MCF 10A (cell line): Measurements from ENCODE around the gene ZNF26. TPM values are rescaled to one million over a fixed set of nuclear protein-coding genes. Genes with fewer than 3 reads are reported as not detected.

Experiments
- BruUV-seq: library from RNA; stranded (reverse); fragments of 400-500 nt; replicated peaks from 2 replicates; lab custom pipeline; 2021; lab: Mats Ljungman, UMichigan
- CTCF ChIA-PET: fragments of 300-600 bp; sonication (Branson Sonifier 250); formaldehyde crosslinking; extraction: SDS; loops from one replicate; lab custom pipeline; 2021; ENCODE audit warnings: antibody characterized with exemption, inconsistent platforms; lab: Yijun Ruan, JAX
- POLR2A ChIA-PET: fragments of 300-600, 350-650 bp; sonication (Branson Sonifier 250); formaldehyde crosslinking; extraction: SDS; loops from one replicate; lab custom pipeline; 2020; ENCODE audit warnings: antibody characterized with exemption, inconsistent platforms; lab: Yijun Ruan, JAX
- DNase-seq: peaks from one replicate; pipeline ENCODE4 v3.0.0-alpha.2; 2018; ENCODE audit not compliant: unreplicated experiment
- H3K27ac Mint-ChIP-seq: one replicate; pipeline ENCODE4 v1.8.0; 2022; ENCODE audit warnings: mild to moderate bottlenecking, low read depth, mixed read lengths; ENCODE audit not compliant: unreplicated experiment
- H3K27me3 Mint-ChIP-seq: one replicate; pipeline ENCODE4 v1.8.0; 2022; ENCODE audit warnings: mixed read lengths; ENCODE audit not compliant: insufficient read depth, unreplicated experiment
- H3K36me3 Mint-ChIP-seq: one replicate; pipeline ENCODE4 v1.8.0; 2022; ENCODE audit warnings: mild to moderate bottlenecking, moderate library complexity, mixed read lengths; ENCODE audit not compliant: insufficient read depth, unreplicated experiment
- H3K4me1 Mint-ChIP-seq: one replicate; pipeline ENCODE4 v1.8.0; 2022; ENCODE audit warnings: mixed read lengths; ENCODE audit not compliant: insufficient read depth, unreplicated experiment
- H3K4me3 Mint-ChIP-seq: one replicate; pipeline ENCODE4 v1.8.0; 2022; ENCODE audit warnings: mild to moderate bottlenecking, moderate library complexity, mixed read lengths; ENCODE audit not compliant: unreplicated experiment
- H3K9me3 Mint-ChIP-seq: one replicate; pipeline ENCODE4 v1.8.0; 2022; ENCODE audit warnings: mixed read lengths; ENCODE audit not compliant: unreplicated experiment
- intact Hi-C: fragments of 100-400 bp; cut with micrococcal nuclease; formaldehyde crosslinking; loops from 2 replicates; pipeline ENCODE4 v1.14.1; 2022
- total RNA-seq: library from RNA; stranded (reverse); gene quantifications from 2 replicates; pipeline ENCODE4 v1.2.3, GENCODE V29; 2022
- TF ChIP-seq, protein P1 (sequence below): fragments of 200-600 bp; IDR thresholded peaks from one replicate; pipeline ENCODE4 v1.8.0; 2022; ENCODE audit warnings: antibody characterized with exemption, mild to moderate bottlenecking; ENCODE audit not compliant: unreplicated experiment

Gene ZNF26
- total RNA-seq, 1 experiment from 2014 or later, result 18.7 TPM

GRCh38 chr12:133073836-133074235 lies 87.7 kb downstream of the ZNF26 start:
- CTCF ChIA-PET, result no interaction called here
- TF ChIP-seq, protein P1, sequence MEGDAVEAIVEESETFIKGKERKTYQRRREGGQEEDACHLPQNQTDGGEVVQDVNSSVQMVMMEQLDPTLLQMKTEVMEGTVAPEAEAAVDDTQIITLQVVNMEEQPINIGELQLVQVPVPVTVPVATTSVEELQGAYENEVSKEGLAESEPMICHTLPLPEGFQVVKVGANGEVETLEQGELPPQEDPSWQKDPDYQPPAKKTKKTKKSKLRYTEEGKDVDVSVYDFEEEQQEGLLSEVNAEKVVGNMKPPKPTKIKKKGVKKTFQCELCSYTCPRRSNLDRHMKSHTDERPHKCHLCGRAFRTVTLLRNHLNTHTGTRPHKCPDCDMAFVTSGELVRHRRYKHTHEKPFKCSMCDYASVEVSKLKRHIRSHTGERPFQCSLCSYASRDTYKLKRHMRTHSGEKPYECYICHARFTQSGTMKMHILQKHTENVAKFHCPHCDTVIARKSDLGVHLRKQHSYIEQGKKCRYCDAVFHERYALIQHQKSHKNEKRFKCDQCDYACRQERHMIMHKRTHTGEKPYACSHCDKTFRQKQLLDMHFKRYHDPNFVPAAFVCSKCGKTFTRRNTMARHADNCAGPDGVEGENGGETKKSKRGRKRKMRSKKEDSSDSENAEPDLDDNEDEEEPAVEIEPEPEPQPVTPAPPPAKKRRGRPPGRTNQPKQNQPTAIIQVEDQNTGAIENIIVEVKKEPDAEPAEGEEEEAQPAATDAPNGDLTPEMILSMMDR, result no peak
- POLR2A ChIA-PET, result no interaction called here
- Mint-ChIP-seq H3K27ac (no peak overlapping the region), H3K27me3 (no peaks in the 10 kb centered on the region), H3K4me3 (no peak overlapping the region), H3K9me3 (peaks cover 36% of the 10 kb centered on the region), H3K36me3 (peaks cover 6% of the 10 kb centered on the region), H3K4me1 (no peaks in the 10 kb centered on the region)
- DNase-seq, result no peak
- BruUV-seq, result no TSS peak
- intact Hi-C loops, result no loop called here

Other genes with a start within 250 kb of the ZNF26 start
- 111 and 142 TPM in 2 replicates for gene ANKLE2, start 224.5 kb upstream of the ZNF26 start, total RNA-seq
- 94.9 and 116 TPM in 2 replicates for gene GOLGA3, start 157.5 kb upstream of the ZNF26 start, total RNA-seq
- gene CHFR, start 98.8 kb upstream of the ZNF26 start, total RNA-seq, result 41.0 and 42.4 TPM in 2 replicates
- gene ZNF605, start 30.1 kb upstream of the ZNF26 start, total RNA-seq, result 12.0 and 13.6 TPM in 2 replicates
- gene ZNF84, start 51.1 kb downstream of the ZNF26 start, total RNA-seq, result 24.4 and 30.3 TPM in 2 replicates
- 14.8 and 15.5 TPM in 2 replicates for gene ZNF140, start 94.6 kb downstream of the ZNF26 start, total RNA-seq
- 1.6 and 1.9 TPM in 2 replicates for gene ZNF891, start 143.9 kb downstream of the ZNF26 start, total RNA-seq
- 6.6 and 7.2 TPM in 2 replicates for gene ZNF10, start 144.3 kb downstream of the ZNF26 start, total RNA-seq
- gene ZNF268, start 195.1 kb downstream of the ZNF26 start, total RNA-seq, result 23.4 and 26.6 TPM in 2 replicates
- gene ANHX, start 249.5 kb downstream of the ZNF26 start, total RNA-seq, result not detected in 2 replicates